Hepatocyte (in vitro differentiated cells): ENCODE data around the gene FCMR. TPM values are rescaled to one million over a fixed set of nuclear protein-coding genes. Genes with fewer than 3 reads are reported as not detected.
"Not testable (repeated sequence)": the region's sequence is repeated elsewhere in the genome, so short reads cannot be mapped to it uniquely, and the experiment has no call there.

Source experiments
- DNase-seq: peaks from one replicate; pipeline ENCODE4 v3.0.0-alpha.2; 2016; ENCODE audit warnings: low spot score
- H2AFZ ChIP-seq: fragments of 200-600 bp; sonication (generic); 2 replicates; pipeline ENCODE4 v1.6.0; 2016; ENCODE audit warnings: antibody characterized with exemption, mild to moderate bottlenecking
- H3K27ac ChIP-seq: fragments of 200-600 bp; sonication (generic); 2 replicates; pipeline ENCODE4 v1.5.1; 2016; ENCODE audit warnings: mild to moderate bottlenecking
- H3K27me3 ChIP-seq: fragments of 200-600 bp; sonication (generic); 2 replicates; pipeline ENCODE4 v1.6.1; 2016
- H3K36me3 ChIP-seq: fragments of 200-600 bp; sonication (generic); replicated peaks from 2 replicates; pipeline ENCODE4 v1.5.1; 2016; ENCODE audit warnings: low read depth; ENCODE audit not compliant: insufficient read depth
- H3K4me1 ChIP-seq: fragments of 200-600 bp; sonication (generic); 2 replicates; pipeline ENCODE4 v1.5.1; 2016; ENCODE audit warnings: mild to moderate bottlenecking, moderate library complexity; ENCODE audit not compliant: insufficient read depth
- H3K4me2 ChIP-seq: fragments of 200-600 bp; sonication (generic); 2 replicates; pipeline ENCODE4 v1.6.0; 2016
- H3K4me3 ChIP-seq: fragments of 200-600 bp; sonication (generic); 2 replicates; pipeline ENCODE4 v1.5.1; 2016; ENCODE audit warnings: mild to moderate bottlenecking
- H3K79me2 ChIP-seq: fragments of 200-600 bp; sonication (generic); 2 replicates; pipeline ENCODE4 v1.6.0; 2017; ENCODE audit warnings: mild to moderate bottlenecking
- H3K9me2 ChIP-seq: fragments of 200-600 bp; sonication (generic); replicated peaks from 2 replicates; pipeline ENCODE4 v1.6.0; 2017; ENCODE audit warnings: mild to moderate bottlenecking; ENCODE audit not compliant: insufficient read depth
- H3K9me3 ChIP-seq: fragments of 200-600 bp; sonication (generic); 2 replicates; pipeline ENCODE4 v1.5.1; 2016; ENCODE audit warnings: low read depth, mild to moderate bottlenecking
- H4K20me1 ChIP-seq: fragments of 200-600 bp; sonication (generic); 2 replicates; pipeline ENCODE4 v1.6.0; 2016; ENCODE audit warnings: mild to moderate bottlenecking; ENCODE audit not compliant: insufficient read depth, poor library complexity, severe bottlenecking
- EZH2 ChIP-seq: fragments of 200-600 bp; sonication (generic); IDR thresholded peaks from 2 replicates; pipeline ENCODE4 v1.6.1; 2016; ENCODE audit warnings: antibody characterized with exemption, mild to moderate bottlenecking, borderline replicate concordance
- EZH2phosphoT487 ChIP-seq: fragments of 200-600 bp; sonication (generic); IDR thresholded peaks from one replicate; pipeline ENCODE4 v1.6.1; 2018; ENCODE audit warnings: antibody characterized with exemption, mild to moderate bottlenecking, low read depth, moderate library complexity; ENCODE audit not compliant: unreplicated experiment, severe bottlenecking
- WGBS: methylation state at CpG from one replicate; pipeline ENCODE4 v1.1.6; 2016; ENCODE audit warnings: low lambda C conversion rate; ENCODE audit errors: missing lambda C conversion rate; 5-methylcytosine and 5-hydroxymethylcytosine counted together
- polyA plus RNA-seq: library from polyadenylated mRNA; unstranded; fragments of >200 nt; fragmentation: Nextera tagmentation; extraction: Ambion mirVana; gene quantifications from 2 replicates; pipeline ENCODE4 v1.2.1, GENCODE V29; 2016
- total RNA-seq: library from RNA; depleted of rRNA; stranded (reverse); fragments of >200 nt; gene quantifications from 2 replicates; pipeline ENCODE4 v1.2.3, GENCODE V29; 2014
- TF ChIP-seq, protein P1 (sequence below): fragments of 200-600 bp; sonication (generic); IDR thresholded peaks from 2 replicates; pipeline ENCODE4 v1.5.1; 2016; ENCODE audit warnings: antibody characterized with exemption, mild to moderate bottlenecking; ENCODE audit not compliant: poor library complexity

The FCMR gene
- total and polyA plus RNA-seq, 2 experiments from 2014 or later = 0.71 to 0.97 TPM

DNA sequence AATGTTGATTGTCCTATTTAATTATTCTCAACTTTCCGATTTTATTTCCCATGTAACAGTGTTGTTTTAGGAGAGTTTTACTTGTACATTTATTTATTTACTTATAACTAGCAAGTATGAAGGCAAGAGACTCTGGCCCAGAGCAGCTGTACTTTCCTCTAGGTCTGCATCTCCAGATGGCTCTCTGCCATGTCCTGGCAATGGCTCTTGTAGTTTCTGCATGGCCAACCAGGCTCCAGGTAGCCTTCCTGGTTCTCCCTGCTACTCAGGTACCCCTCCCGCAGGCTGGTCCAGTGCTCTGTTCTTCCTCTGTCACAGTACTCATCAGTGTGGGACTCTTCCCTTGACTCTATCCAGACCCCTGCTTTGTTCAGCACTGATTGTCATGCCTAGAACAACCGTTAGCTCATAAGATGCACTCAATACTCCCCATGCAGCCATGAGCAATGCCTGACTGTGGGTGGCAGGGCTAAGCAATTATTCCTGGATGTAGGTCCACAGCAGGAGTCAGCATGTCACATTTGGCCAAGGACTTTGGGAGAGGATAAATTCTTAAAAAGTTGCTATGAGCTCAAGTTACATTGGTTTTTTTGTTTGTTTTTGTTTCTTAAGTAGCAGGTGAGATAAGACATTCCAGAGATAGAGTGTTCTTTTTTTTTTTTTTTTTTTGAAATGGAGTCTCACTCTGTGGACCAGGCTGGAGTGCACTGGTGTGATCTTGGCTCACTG is 67.2 kb downstream of the FCMR start:
- Histone ChIP-seq H3K4me3 (no peak overlapping the region), H3K36me3 (no peaks in the 10 kb centered on the region), H3K4me1 (no peaks in the 10 kb centered on the region), H3K27me3 (peaks cover 12% of the 10 kb centered on the region), H3K9me2 (no peaks in the 10 kb centered on the region), H4K20me1 (no peaks in the 10 kb centered on the region), H3K79me2 (no peaks in the 10 kb centered on the region), H2AFZ (no peak overlapping the region), H3K4me2 (no peak overlapping the region), H3K9me3 (no peaks in the 10 kb centered on the region), H3K27ac (no peak overlapping the region)
- DNase-seq = no peak
- TF ChIP-seq EZH2phosphoT487 (no peak), EZH2 (no peak)
- TF ChIP-seq, protein P1, sequence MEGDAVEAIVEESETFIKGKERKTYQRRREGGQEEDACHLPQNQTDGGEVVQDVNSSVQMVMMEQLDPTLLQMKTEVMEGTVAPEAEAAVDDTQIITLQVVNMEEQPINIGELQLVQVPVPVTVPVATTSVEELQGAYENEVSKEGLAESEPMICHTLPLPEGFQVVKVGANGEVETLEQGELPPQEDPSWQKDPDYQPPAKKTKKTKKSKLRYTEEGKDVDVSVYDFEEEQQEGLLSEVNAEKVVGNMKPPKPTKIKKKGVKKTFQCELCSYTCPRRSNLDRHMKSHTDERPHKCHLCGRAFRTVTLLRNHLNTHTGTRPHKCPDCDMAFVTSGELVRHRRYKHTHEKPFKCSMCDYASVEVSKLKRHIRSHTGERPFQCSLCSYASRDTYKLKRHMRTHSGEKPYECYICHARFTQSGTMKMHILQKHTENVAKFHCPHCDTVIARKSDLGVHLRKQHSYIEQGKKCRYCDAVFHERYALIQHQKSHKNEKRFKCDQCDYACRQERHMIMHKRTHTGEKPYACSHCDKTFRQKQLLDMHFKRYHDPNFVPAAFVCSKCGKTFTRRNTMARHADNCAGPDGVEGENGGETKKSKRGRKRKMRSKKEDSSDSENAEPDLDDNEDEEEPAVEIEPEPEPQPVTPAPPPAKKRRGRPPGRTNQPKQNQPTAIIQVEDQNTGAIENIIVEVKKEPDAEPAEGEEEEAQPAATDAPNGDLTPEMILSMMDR = no peak
- 69% methylated on average over 3 of the region's 3 CpGs for WGBS

DNA sequence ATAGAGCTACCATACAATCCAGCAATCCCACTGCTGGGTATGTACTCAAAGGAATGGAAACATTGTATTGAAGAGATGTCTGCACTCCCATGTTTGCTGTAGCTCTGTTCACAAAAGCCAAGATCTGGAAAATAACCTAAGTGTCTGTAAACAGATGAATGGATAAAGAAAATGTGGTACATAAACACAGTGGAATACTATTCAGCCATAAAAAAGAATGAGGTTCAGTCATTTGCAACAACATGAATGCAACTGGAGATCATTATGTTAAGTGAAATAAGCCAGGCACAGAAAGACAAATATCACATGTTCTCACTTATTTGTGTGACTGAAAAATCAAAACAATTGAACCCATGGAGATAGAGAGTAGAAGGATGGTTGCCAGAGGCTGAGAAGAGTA is 68.0 kb downstream of the FCMR start:
- H3K79me2 ChIP-seq, H2AFZ ChIP-seq, H3K4me2 ChIP-seq, H3K4me1 ChIP-seq, H3K27ac ChIP-seq, H3K4me3 ChIP-seq, H3K9me2 ChIP-seq, H3K9me3 ChIP-seq, H3K36me3 ChIP-seq, H3K27me3 ChIP-seq, DNase-seq, H4K20me1 ChIP-seq: not testable (repeated sequence)

Other genes with a start within 250 kb of the FCMR start
- 38.9 and 39.4 TPM in 2 replicates for gene MAPKAPK2, start 237.0 kb downstream of the FCMR start, total RNA-seq
- 12.8 and 13.3 TPM in 2 replicates for gene MAPKAPK2, start 237.0 kb downstream of the FCMR start, polyA plus RNA-seq
- 0.28 and 0.37 TPM in 2 replicates for gene IL19, start 151.2 kb downstream of the FCMR start, total RNA-seq
- gene IL19, start 151.2 kb downstream of the FCMR start, polyA plus RNA-seq = not detected in 2 replicates
- not detected in 2 replicates for gene IL10, start 149.4 kb downstream of the FCMR start, total RNA-seq
- 0.49 and 0.50 TPM in 2 replicates for gene IL10, start 149.4 kb downstream of the FCMR start, polyA plus RNA-seq
- gene IL20, start 56.3 kb downstream of the FCMR start, total RNA-seq = not detected in 2 replicates
- gene IL20, start 56.3 kb downstream of the FCMR start, polyA plus RNA-seq = not detected in 2 replicates
- 0.12 TPM in 1 of 2 replicates, not detected in the other for gene IL24, start 24.5 kb downstream of the FCMR start, total RNA-seq
- gene IL24, start 24.5 kb downstream of the FCMR start, polyA plus RNA-seq = 1.3 TPM in 1 of 2 replicates, not detected in the other
- gene PIGR, start 24.5 kb upstream of the FCMR start, total RNA-seq = 22.9 and 23.3 TPM in 2 replicates
- gene PIGR, start 24.5 kb upstream of the FCMR start, polyA plus RNA-seq = 8.1 and 11.0 TPM in 2 replicates
- 0.52 and 0.70 TPM in 2 replicates for gene FCAMR, start 48.5 kb upstream of the FCMR start, total RNA-seq
- 0.52 TPM in 1 of 2 replicates, not detected in the other for gene FCAMR, start 48.5 kb upstream of the FCMR start, polyA plus RNA-seq
- 16.7 and 18.3 TPM in 2 replicates for gene C1orf116, start 110.8 kb upstream of the FCMR start, total RNA-seq
- 15.7 and 18.7 TPM in 2 replicates for gene C1orf116, start 110.8 kb upstream of the FCMR start, polyA plus RNA-seq
- 25.7 and 25.8 TPM in 2 replicates for gene YOD1, start 129.3 kb upstream of the FCMR start, total RNA-seq
- 4.5 and 5.6 TPM in 2 replicates for gene YOD1, start 129.3 kb upstream of the FCMR start, polyA plus RNA-seq
- gene PFKFB2, start 131.3 kb upstream of the FCMR start, total RNA-seq = 19.2 and 23.6 TPM in 2 replicates
- gene PFKFB2, start 131.3 kb upstream of the FCMR start, polyA plus RNA-seq = 9.5 and 10.0 TPM in 2 replicates
- 16.0 and 16.8 TPM in 2 replicates for gene C4BPB, start 166.9 kb upstream of the FCMR start, total RNA-seq
- gene C4BPB, start 166.9 kb upstream of the FCMR start, polyA plus RNA-seq = 12.4 and 13.5 TPM in 2 replicates
- 17.2 and 23.5 TPM in 2 replicates for gene C4BPA, start 182.3 kb upstream of the FCMR start, total RNA-seq
- gene C4BPA, start 182.3 kb upstream of the FCMR start, polyA plus RNA-seq = 10.2 and 12.4 TPM in 2 replicates